Kidney capillary endothelial cell (primary cell): ENCODE results near the gene MGRN1.

Experiments used
- DNase-seq: peaks from one replicate; pipeline ENCODE4 v3.0.0-alpha.2; 2018; ENCODE audit warnings: low spot score

Gene MGRN1

GRCh38 chr16:4687946-4688673 is 63.5 kb downstream of the MGRN1 start:
- DNase-seq, result no peak

- DNase-seq, result no peak
These were observed 64.0 kb downstream of the MGRN1 start for GRCh38 chr16:4688674-4689045.

- DNase-seq, result no peak
These were observed 64.6 kb downstream of the MGRN1 start for GRCh38 chr16:4689091-4689671.

GRCh38 chr16:4689864-4690704 is 65.5 kb downstream of the MGRN1 start:
- no peak for DNase-seq

GRCh38 chr16:4690946-4691665 is 66.5 kb downstream of the MGRN1 start:
- peak; percentile 25 for DNase-seq

GRCh38 chr16:4691666-4692412 is 67.2 kb downstream of the MGRN1 start:
- DNase-seq, result no peak

- DNase-seq, result no peak
These were observed 68.1 kb downstream of the MGRN1 start for GRCh38 chr16:4692460-4693295.

GRCh38 chr16:4693296-4693955 is 68.8 kb downstream of the MGRN1 start, which contains the start of gene NUDT16L1:
Gene NUDT16L1 (plus strand): TSS chr16:4693562. CDS start chr16:4693727, 165 bp downstream.
- peak; percentile 94 for DNase-seq

GRCh38 chr16:4693956-4694641 is 69.5 kb downstream of the MGRN1 start:
- DNase-seq, result no peak

GRCh38 chr16:4694642-4695451 is 70.2 kb downstream of the MGRN1 start:
- DNase-seq, result no peak

GRCh38 chr16:4695473-4696171 is 71.0 kb downstream of the MGRN1 start:
- DNase-seq, result no peak

- DNase-seq, result no peak
These were observed 71.7 kb downstream of the MGRN1 start for GRCh38 chr16:4696172-4696904.

GRCh38 chr16:4696905-4697847 is 72.5 kb downstream of the MGRN1 start:
- DNase-seq, result no peak

GRCh38 chr16:4697848-4698291 is 73.2 kb downstream of the MGRN1 start:
- no peak for DNase-seq

GRCh38 chr16:4698321-4699045 is 73.9 kb downstream of the MGRN1 start:
- DNase-seq, result no peak
